Muscle of arm (tissue), 12 donors: ENCODE results near the gene PTTG2. TPM values are rescaled to one million over a fixed set of nuclear protein-coding genes. Genes with fewer than 3 reads are reported as not detected.
"Not testable (repeated sequence)": the region's sequence is repeated elsewhere in the genome, so short reads cannot be mapped to it uniquely, and the experiment has no call there.

Source experiments
- DNase-seq: peaks from one replicate; pipeline ENCODE4 v3.0.0-alpha.2; 2013
- polyA plus RNA-seq, 12 donors: library from polyadenylated mRNA; unstranded; fragments of 120-200 nt; gene quantifications; one replicate each; pipeline ENCODE4 v1.2.1, GENCODE V29; 2013; ENCODE audit not compliant: insufficient read length in 12 of 12

Gene PTTG2
- polyA plus RNA-seq, 12 donors = not detected

DNA sequence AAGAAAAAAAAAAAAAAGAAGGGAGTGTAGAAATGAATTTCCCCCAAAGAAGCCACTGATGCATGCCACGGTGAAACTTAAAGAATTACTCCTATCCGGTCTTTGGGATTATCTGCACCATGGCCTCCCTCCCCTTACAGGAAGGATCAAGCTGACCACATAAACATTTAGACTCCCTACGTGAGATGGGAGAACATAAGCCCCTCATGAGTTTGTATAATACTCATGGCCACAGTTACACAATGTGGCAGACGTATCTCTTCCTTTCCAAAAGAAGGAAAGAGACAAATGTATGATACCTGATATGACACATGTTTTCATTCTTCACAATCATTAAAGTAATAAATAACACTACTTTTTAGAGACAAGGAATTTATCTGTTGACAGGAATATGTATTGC lies 3.3 kb upstream of the PTTG2 start:
- DNase-seq = no peak

DNA sequence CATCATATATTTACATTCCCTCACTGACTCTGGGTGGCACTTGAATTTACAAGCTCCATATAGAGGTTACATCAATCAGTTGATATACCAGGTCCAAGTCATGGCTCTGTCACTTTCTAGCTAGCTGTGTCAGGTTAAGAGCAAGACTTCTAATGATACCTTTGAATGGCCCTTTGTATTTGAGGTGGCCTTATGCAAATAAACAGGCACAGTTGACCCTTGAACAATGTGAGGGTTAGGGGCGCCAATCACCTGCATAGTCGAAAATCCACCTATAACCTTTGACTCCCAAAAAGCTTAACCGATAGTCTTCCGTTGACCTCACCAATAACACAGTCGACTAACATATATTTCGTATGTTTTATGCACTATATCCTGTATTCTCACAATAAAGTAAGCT lies 1.3 kb upstream of the PTTG2 start:
- DNase-seq = no peak

GRCh38 chr4:37960679-37961450 lies 667 bp downstream of the PTTG2 start:
- no peak for DNase-seq

DNA sequence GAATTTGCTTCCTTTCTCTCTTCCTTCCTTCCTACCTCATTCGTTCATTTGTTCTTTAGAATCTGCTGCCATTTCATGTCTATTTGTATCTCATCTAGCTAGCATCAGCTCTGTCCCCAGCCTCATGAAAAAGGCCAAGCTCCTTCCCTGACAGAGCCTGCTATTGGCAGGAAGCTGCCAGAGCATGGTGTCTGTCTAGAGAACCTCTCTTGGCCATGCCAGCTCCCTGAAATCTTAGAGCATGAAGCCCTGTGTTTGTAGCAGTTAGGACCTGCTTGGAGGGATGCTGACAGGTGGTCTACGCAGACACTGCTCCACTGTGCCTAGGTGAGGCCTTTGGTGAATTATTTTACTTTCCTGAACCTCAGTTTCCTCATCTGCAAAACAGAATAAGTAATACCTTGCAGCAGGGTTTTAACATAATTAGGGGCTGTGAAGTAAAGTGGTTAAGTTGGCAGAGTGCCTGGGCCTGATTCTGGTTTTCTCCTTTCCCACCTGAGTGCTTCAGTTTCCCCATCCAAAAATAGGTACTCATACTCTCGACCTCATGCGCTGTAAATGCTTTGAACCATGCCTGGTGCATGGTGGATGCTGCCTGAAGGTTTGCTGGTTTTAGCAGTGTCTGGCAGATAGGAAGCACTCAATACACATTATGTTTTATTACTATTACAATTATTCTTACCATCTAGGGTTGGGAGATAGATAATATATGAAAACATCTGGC lies 4.7 kb downstream of the PTTG2 start:
- no peak for DNase-seq

GRCh38 chr4:37966044-37966443 lies 5.8 kb downstream of the PTTG2 start:
- DNase-seq = no peak

- DNase-seq = no peak
These were observed 7.5 kb downstream of the PTTG2 start for GRCh38 chr4:37967736-37968135.

DNA sequence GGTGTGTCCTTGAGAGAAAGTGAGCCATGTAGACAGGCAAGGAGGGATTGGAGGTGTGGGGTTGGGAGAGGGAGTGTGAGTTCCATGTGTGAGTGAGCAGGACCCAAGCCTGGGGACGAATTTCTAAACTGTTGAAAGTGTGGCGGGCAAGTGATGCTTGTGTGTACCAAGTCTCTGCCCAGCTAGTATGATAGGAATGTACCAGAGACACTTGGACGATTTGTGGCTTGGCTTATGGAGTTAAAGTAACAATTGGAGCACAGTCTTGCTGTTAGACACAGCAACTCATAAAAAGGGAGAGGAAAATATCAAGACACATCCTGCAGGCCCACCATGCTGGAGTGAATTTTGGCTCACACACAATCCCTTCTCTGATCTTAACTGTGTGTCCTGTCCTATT lies 8.5 kb downstream of the PTTG2 start:
- no peak for DNase-seq

DNA sequence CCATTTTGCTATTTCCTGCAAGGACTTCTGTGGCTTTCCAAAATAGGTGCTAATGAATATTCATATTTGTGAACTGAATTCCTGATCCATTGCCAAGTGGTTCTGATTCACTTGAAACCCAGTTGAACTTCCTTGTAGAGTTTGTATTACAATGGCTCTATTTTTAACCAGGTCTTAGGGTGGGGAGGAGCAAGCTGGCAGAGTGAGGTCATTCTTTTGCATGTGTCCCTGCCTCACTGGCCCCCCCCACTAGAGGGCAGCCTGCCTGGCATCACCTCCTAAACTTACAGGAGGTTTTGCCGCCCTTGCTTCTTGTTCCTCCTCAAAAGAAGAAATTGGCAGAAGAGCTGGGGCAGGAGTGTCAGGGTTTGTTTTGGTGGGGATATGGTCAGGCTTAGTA lies 10.5 kb downstream of the PTTG2 start:
- DNase-seq = peak; percentile 11

GRCh38 chr4:37971202-37971601 lies 11.0 kb downstream of the PTTG2 start:
- DNase-seq = no peak

- no peak for DNase-seq
These were observed 13.2 kb downstream of the PTTG2 start for GRCh38 chr4:37973441-37973840.

- DNase-seq = not testable (repeated sequence)
These were observed 15.2 kb downstream of the PTTG2 start for GRCh38 chr4:37975321-37975822.

GRCh38 chr4:37976507-37976906 lies 16.3 kb downstream of the PTTG2 start:
- DNase-seq = peak; percentile 20

DNA sequence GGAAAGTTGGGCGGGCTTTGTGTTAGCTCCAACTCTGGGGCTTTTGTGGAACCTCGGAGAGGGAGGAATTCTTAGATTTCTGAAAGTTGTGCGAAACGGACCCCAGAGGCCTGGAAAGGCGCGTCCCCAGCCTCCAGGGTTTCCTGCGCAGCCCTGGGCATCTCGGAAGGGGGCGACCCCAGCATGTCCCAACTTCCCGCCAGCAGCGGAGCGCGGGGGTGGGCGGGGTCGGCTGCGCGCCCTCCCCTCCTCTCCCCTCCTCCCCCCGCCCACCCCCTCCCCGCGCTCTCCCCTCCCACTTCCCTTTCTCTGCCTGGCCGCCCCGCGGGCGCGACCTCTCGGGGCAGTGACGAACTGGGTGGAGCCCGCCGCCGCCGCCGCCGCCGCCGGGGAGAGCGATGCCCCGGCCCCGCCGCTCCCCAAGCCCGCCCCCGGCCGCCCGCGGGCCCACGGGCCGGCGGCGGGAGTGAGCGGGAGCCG lies 16.8 kb downstream of the PTTG2 start:
- peak; percentile 72 for DNase-seq

DNA sequence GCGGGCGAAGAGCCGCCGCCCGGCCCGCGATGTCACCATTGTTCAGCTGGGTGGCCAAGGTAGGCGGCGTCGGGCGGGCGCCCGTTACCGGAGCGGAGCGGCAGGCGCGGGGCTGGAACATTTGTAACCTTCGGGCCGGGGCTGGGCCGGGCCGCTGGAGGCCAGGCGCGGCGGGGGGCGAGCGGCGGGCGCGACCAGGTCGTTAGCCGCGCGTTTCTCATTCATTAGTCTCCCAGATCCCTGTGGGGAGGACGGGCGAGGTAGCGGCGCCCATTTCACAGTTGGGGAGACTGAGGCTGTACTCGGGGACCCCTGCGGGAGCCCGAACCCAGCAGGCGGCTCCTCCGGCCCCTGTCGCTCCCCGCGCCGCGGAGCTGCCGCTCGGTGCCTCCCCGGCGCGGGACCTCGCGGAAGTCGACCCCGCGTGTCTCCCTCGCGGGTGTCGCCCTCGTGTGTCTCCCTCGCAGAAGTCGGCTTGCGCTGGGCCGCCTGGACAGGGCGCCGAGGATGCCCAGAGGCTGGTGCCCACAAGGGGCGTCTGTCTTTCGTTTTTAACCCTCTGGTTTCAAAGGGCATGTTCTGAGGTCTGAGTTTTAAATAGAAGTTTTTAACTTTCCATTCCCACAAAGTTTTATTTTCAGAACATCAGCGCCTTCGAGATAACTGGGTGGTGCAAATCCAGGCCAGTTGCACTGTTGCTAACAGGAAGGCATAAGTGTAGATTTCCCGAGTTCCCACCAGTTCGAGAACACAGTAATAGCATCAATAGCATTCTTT lies 17.5 kb downstream of the PTTG2 start:
- peak; percentile 49 for DNase-seq

DNA sequence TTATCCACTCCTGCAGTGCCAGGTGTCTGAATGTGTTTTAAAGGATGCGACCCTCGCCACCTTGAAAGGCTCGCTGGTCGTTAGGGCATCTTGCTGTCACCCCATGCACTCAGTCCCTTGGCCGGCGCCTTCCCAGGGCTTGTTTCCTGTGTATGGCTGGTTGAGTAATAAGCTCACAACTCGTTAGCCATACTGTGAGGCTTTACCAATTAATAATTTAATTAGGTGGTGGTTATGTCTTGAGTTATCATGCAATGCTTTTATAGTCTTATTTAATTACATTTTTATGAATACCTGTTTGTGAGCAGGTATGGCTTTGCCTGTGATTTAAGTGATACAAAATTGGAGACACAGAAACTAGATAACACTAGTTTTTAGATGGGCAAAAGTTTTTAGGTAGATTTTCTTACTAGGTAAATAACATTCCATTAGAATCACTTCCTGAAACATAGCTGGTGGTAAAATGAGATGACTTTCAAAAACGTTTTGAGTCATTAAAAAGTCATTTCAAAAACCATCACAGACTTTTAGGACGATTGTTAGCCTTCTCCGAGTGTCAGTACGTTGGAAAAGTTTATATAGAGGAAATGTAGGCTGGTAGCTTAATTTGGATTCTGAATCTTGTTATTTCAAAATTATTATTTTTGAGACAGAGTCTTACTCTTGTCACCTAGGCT lies 18.2 kb downstream of the PTTG2 start:
- DNase-seq = no peak

GRCh38 chr4:37980246-37980645 lies 20.0 kb downstream of the PTTG2 start:
- DNase-seq = no peak

- no peak for DNase-seq
These were observed 21.2 kb downstream of the PTTG2 start for GRCh38 chr4:37981425-37981824.

DNA sequence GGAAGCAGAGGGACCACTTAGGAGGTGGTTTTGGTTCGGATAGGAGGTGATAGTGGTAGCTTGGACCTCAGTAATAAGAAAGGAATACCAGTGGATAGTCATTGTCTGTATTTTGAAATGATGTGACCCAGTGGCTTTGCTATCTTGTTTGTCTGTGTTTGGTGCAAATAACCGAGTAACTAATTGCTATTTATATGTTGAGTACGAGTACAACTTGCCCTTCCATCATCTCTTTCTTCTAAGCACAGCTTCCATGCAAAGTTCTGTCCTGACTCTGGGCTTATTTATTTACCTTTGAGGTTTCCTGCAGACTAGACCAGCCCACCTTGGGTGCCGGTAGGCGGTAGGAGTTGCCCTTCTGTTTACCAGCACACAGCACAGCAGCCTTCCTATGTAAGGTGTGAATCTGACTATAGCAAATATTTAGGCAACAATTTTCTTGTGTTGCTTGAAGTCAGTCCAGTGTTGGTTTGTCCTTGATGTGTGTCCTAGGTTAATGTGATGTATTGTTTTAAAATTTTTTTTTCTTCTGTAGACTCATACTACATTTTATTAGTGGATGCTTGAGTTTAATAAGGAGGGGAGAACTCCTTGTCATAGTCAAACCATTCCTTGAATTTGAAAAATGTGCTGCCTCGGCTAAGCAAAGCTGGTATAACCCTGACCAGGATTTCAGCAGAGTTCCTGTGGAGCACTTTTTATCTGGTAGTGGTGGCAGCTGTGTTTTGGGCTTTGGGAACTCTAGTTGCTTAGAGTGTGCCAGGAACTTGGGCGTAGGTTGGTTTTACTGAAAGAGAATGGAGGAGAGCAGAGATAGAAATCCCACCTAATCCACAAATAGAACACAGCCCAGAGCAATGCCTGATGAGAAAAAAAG lies 21.9 kb downstream of the PTTG2 start:
- no peak for DNase-seq

DNA sequence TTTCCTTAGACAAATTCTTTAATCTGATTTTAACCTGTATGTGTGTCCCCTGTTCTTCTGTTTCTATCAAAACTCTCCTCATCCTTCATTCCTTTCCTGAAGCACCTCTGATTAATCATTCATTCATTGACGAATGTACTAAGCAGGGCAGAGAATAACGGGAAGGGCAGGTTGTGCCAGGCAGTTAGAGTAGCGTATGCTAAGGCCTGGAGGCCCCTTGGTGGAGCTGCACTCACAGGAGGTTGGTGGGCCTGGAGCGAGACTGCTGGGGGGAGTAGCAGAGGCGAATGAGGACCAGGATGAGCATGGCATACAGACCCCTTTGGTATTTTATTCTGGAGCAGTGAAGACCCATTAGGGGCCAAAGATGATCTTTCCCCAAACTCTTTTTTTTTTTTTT lies 22.5 kb downstream of the PTTG2 start:
- no peak for DNase-seq

- DNase-seq = no peak
These were observed 23.8 kb downstream of the PTTG2 start for GRCh38 chr4:37983951-37984350.
